Measurements from ENCODE around the gene NCKAP1. TPM values are rescaled to one million over a fixed set of nuclear protein-coding genes. Genes with fewer than 3 reads are reported as not detected.

NCKAP1 gene
- total and polyA plus RNA-seq, 2 donors from 2014 or later, result 45.4 to 140 TPM

- TF ChIP-seq CTCF (IDR thresholded peaks at IDR 0.05; ENCODE audit: borderline replicate concordance, extremely low read depth, insufficient read depth), result no peak
- Histone ChIP-seq H3K4me1 (ENCODE audit: control insufficient read depth in 2 of 3, insufficient read depth in 2 of 3, low read depth in 1 of 3, low read length in 3 of 3) (no peaks in the 10 kb centered on the region), H3K36me3 (ENCODE audit: control insufficient read depth in 2 of 3, insufficient read depth in 3 of 3, low read length in 3 of 3) (no peaks in the 10 kb centered on the region), H3K9ac (ENCODE audit: low read length in 3 of 3) (peak overlapping the region in 1 of 3 donors; percentile 5), H3K27me3 (ENCODE audit: control insufficient read depth, insufficient read depth, low read length) (no peaks in the 10 kb centered on the region), H3K27ac (ENCODE audit: low read depth in 2 of 2, low read length in 2 of 2) (no peak overlapping the region), H3K9me3 (ENCODE audit: control insufficient read depth in 2 of 3, insufficient read depth in 1 of 3, low read length in 3 of 3) (peaks cover 0 to 7% (median 0%) of the 10 kb centered on the region in 3 donors), H3K4me3 (ENCODE audit: low read length in 3 of 3) (peak overlapping the region in 2 of 3 donors; percentile 36 to 50)
- no peak for FAIRE-seq
- intact Hi-C loops (cut with DNase I), result no loop called here
- DNase-seq, result no peak
These were observed 148.0 kb downstream of the NCKAP1 start for GRCh38 chr2:182890305-182890704.

- Histone ChIP-seq H3K4me3 (ENCODE audit: low read length in 3 of 3) (no peak overlapping the region), H3K27ac (ENCODE audit: low read depth in 2 of 2, low read length in 2 of 2) (no peak overlapping the region), H3K9ac (ENCODE audit: low read length in 3 of 3) (no peak overlapping the region), H3K9me3 (ENCODE audit: control insufficient read depth in 2 of 3, insufficient read depth in 1 of 3, low read length in 3 of 3) (no peaks in the 10 kb centered on the region), H3K36me3 (ENCODE audit: control insufficient read depth in 2 of 3, insufficient read depth in 3 of 3, low read length in 3 of 3) (no peaks in the 10 kb centered on the region), H3K4me1 (ENCODE audit: control insufficient read depth in 2 of 3, insufficient read depth in 2 of 3, low read depth in 1 of 3, low read length in 3 of 3) (no peaks in the 10 kb centered on the region), H3K27me3 (ENCODE audit: control insufficient read depth, insufficient read depth, low read length) (no peaks in the 10 kb centered on the region)
- DNase-seq (no peak), FAIRE-seq (no peak)
- TF ChIP-seq CTCF (IDR thresholded peaks at IDR 0.05; ENCODE audit: borderline replicate concordance, extremely low read depth, insufficient read depth), result no peak
- intact Hi-C loops (cut with DNase I), result no loop called here
These were observed 150.4 kb downstream of the NCKAP1 start for GRCh38 chr2:182887753-182888415.

- TF ChIP-seq CTCF (IDR thresholded peaks at IDR 0.05; ENCODE audit: borderline replicate concordance, extremely low read depth, insufficient read depth), result no peak
- no peak for FAIRE-seq
- no peak for DNase-seq
- H3K4me1 ChIP-seq (ENCODE audit: control insufficient read depth in 2 of 3, insufficient read depth in 2 of 3, low read depth in 1 of 3, low read length in 3 of 3), result no peaks in the 10 kb centered on the region
- H3K9me3 ChIP-seq (ENCODE audit: control insufficient read depth in 2 of 3, insufficient read depth in 1 of 3, low read length in 3 of 3), result no peaks in the 10 kb centered on the region
- H3K36me3 ChIP-seq (ENCODE audit: control insufficient read depth in 2 of 3, insufficient read depth in 3 of 3, low read length in 3 of 3), result no peaks in the 10 kb centered on the region
- intact Hi-C loops (cut with DNase I), result no loop called here
- no peak overlapping the region for H3K4me3 ChIP-seq (ENCODE audit: low read length in 3 of 3)
- H3K27ac ChIP-seq (ENCODE audit: low read depth in 2 of 2, low read length in 2 of 2), result no peak overlapping the region
- no peaks in the 10 kb centered on the region for H3K27me3 ChIP-seq (ENCODE audit: control insufficient read depth, insufficient read depth, low read length)
- H3K9ac ChIP-seq (ENCODE audit: low read length in 3 of 3), result no peak overlapping the region
These were observed 151.2 kb downstream of the NCKAP1 start for GRCh38 chr2:182887093-182887492.

- Histone ChIP-seq H3K27me3 (ENCODE audit: control insufficient read depth, insufficient read depth, low read length) (no peaks in the 10 kb centered on the region), H3K27ac (ENCODE audit: low read depth in 2 of 2, low read length in 2 of 2) (no peak overlapping the region), H3K4me1 (ENCODE audit: control insufficient read depth in 2 of 3, insufficient read depth in 2 of 3, low read depth in 1 of 3, low read length in 3 of 3) (no peaks in the 10 kb centered on the region), H3K36me3 (ENCODE audit: control insufficient read depth in 2 of 3, insufficient read depth in 3 of 3, low read length in 3 of 3) (no peaks in the 10 kb centered on the region), H3K9me3 (ENCODE audit: control insufficient read depth in 2 of 3, insufficient read depth in 1 of 3, low read length in 3 of 3) (no peaks in the 10 kb centered on the region), H3K4me3 (ENCODE audit: low read length in 3 of 3) (no peak overlapping the region), H3K9ac (ENCODE audit: low read length in 3 of 3) (no peak overlapping the region)
- no peak for FAIRE-seq
- DNase-seq, result no peak
- intact Hi-C loops (cut with DNase I), result no loop called here
- TF ChIP-seq CTCF (IDR thresholded peaks at IDR 0.05; ENCODE audit: borderline replicate concordance, extremely low read depth, insufficient read depth), result no peak
These were observed 152.5 kb downstream of the NCKAP1 start for GRCh38 chr2:182885771-182886170.
